CD4-positive, alpha-beta memory T cell (primary cell): ENCODE results near the gene BPIFA2. TPM values are rescaled to one million over a fixed set of nuclear protein-coding genes. Genes with fewer than 3 reads are reported as not detected.

Experiments
- CTCF ChIA-PET: fragments of 350-600 bp; sonication (Branson Sonifier 250); formaldehyde crosslinking; loops from one replicate; lab custom pipeline; 2021; ENCODE audit warnings: inconsistent platforms; ENCODE audit not compliant: partially characterized antibody; lab: Charles Lee
- POLR2A ChIA-PET: fragments of 350-600 bp; sonication (Branson Sonifier 250); formaldehyde crosslinking; loops from one replicate; lab custom pipeline; 2021; ENCODE audit not compliant: partially characterized antibody; lab: Charles Lee
- DNase-seq, 5 donors: peaks; one replicate each; pipeline versions ENCODE4 v3.0.0 to v3.0.0-alpha.2; 2020 to 2022; ENCODE audit warnings: mixed read lengths in 1 of 5
- H3K27ac ChIP-seq: one replicate; pipeline ENCODE4 v1.7.0; 2013; ENCODE audit warnings: low read depth, low read length
- H3K27me3 ChIP-seq: 2 replicates; pipeline ENCODE4 v1.7.0; 2013; ENCODE audit warnings: mild to moderate bottlenecking, low read length, moderate library complexity; ENCODE audit not compliant: insufficient read depth
- H3K36me3 ChIP-seq: 2 replicates; pipeline ENCODE4 v1.7.0; 2013; ENCODE audit warnings: mild to moderate bottlenecking, low read length, moderate library complexity; ENCODE audit not compliant: insufficient read depth
- H3K4me1 ChIP-seq: 2 replicates; pipeline ENCODE4 v1.7.0; 2013; ENCODE audit warnings: mild to moderate bottlenecking, low read length, moderate library complexity; ENCODE audit not compliant: insufficient read depth
- H3K4me3 ChIP-seq, 2 donors: one replicate each; pipeline ENCODE4 v1.7.0; 2013; ENCODE audit warnings: low read length in 2 of 2, mild to moderate bottlenecking in 1 of 2
- H3K9me3 ChIP-seq, 2 donors: one replicate each; pipeline ENCODE4 v1.7.0; 2013; ENCODE audit warnings: low read length in 2 of 2, control low read depth in 1 of 2; ENCODE audit not compliant: control insufficient read depth in 1 of 2
- H3K27ac Mint-ChIP-seq, 7 donors: one replicate each; pipeline ENCODE4 v1.8.0; 2020 to 2021; ENCODE audit warnings: mixed read lengths in 7 of 7, mild to moderate bottlenecking in 6 of 7, inconsistent platforms in 3 of 7, moderate library complexity in 3 of 7
- H3K27me3 Mint-ChIP-seq, 2 donors: one replicate each; pipeline ENCODE4 v1.8.0; 2020 to 2021; ENCODE audit warnings: mixed read lengths in 2 of 2
- H3K36me3 Mint-ChIP-seq, 2 donors: one replicate each; pipeline ENCODE4 v1.8.0; 2020 to 2021; ENCODE audit warnings: mixed read lengths in 2 of 2, inconsistent platforms in 1 of 2, mild to moderate bottlenecking in 1 of 2
- H3K4me1 Mint-ChIP-seq, 4 donors: one replicate each; pipeline ENCODE4 v1.8.0; 2020 to 2021; ENCODE audit warnings: mixed read lengths in 4 of 4, mild to moderate bottlenecking in 1 of 4
- H3K4me3 Mint-ChIP-seq, 8 donors: one replicate each; pipeline ENCODE4 v1.8.0; 2020 to 2021; ENCODE audit warnings: mixed read lengths in 8 of 8, mild to moderate bottlenecking in 7 of 8, moderate library complexity in 6 of 8, inconsistent platforms in 3 of 8
- H3K9me3 Mint-ChIP-seq, 8 donors: one replicate each; pipeline ENCODE4 v1.8.0; 2020 to 2021; ENCODE audit warnings: mixed read lengths in 8 of 8, mild to moderate bottlenecking in 5 of 8, inconsistent platforms in 3 of 8, moderate library complexity in 1 of 8
- intact Hi-C: fragments of 100-400 bp; cut with micrococcal nuclease; formaldehyde crosslinking; loops from one replicate; pipeline ENCODE4 v1.15.1; 2023
- polyA plus RNA-seq, 2 donors: library from polyadenylated mRNA; unstranded; fragments of 300-500 nt; fragmentation: Illumina TruSeq; gene quantifications; one replicate each; pipeline ENCODE4 v1.2.3, GENCODE V29; 2021
- total RNA-seq, 2 experiments: library from RNA; stranded (reverse); gene quantifications; one replicate each; pipeline ENCODE4 v1.2.3, GENCODE V29; 2021

Gene BPIFA2
- total and polyA plus RNA-seq, 4 experiments from 2014 or later: not detected

- DNase-seq: no peak
- no peak overlapping the region for H3K27ac ChIP-seq
- CTCF ChIA-PET: no interaction called here
- no peak overlapping the region for H3K4me3 Mint-ChIP-seq
- POLR2A ChIA-PET: no interaction called here
- no peaks in the 10 kb centered on the region for H3K36me3 Mint-ChIP-seq
- H3K4me3 ChIP-seq: no peak overlapping the region
- intact Hi-C loops: no loop called here
- H3K4me1 Mint-ChIP-seq: no peaks in the 10 kb centered on the region
- peaks cover 0 to 3% (median 0%) of the 10 kb centered on the region in 8 donors for H3K9me3 Mint-ChIP-seq
- no peaks in the 10 kb centered on the region for H3K27me3 ChIP-seq
- H3K36me3 ChIP-seq: no peaks in the 10 kb centered on the region
- no peaks in the 10 kb centered on the region for H3K4me1 ChIP-seq
- H3K9me3 ChIP-seq: no peaks in the 10 kb centered on the region
- peaks cover 20 to 22% of the 10 kb centered on the region in 2 donors for H3K27me3 Mint-ChIP-seq
- no peak overlapping the region for H3K27ac Mint-ChIP-seq
Observed at GRCh38 chr20:33224399-33224798, 56.4 kb downstream of the BPIFA2 start.

- H3K4me1 Mint-ChIP-seq: no peaks in the 10 kb centered on the region
- Histone ChIP-seq H3K36me3 (no peaks in the 10 kb centered on the region), H3K27me3 (no peaks in the 10 kb centered on the region), H3K27ac (no peak overlapping the region), H3K4me1 (no peaks in the 10 kb centered on the region), H3K9me3 (no peaks in the 10 kb centered on the region), H3K4me3 (no peak overlapping the region)
- ChIA-PET POLR2A (no interaction called here), CTCF (no interaction called here)
- no peak overlapping the region for H3K4me3 Mint-ChIP-seq
- DNase-seq: no peak
- peaks cover 14 to 30% of the 10 kb centered on the region in 2 donors for H3K27me3 Mint-ChIP-seq
- no peaks in the 10 kb centered on the region for H3K36me3 Mint-ChIP-seq
- H3K27ac Mint-ChIP-seq: no peak overlapping the region
- intact Hi-C loops: no loop called here
- peaks cover 0 to 2% (median 0%) of the 10 kb centered on the region in 8 donors for H3K9me3 Mint-ChIP-seq
Observed at GRCh38 chr20:33229843-33230242, 61.9 kb downstream of the BPIFA2 start.

Other genes with a start within 250 kb of the BPIFA2 start
- not detected for gene SUN5, start 163.7 kb upstream of the BPIFA2 start, total RNA-seq
- not detected for gene SUN5, start 163.7 kb upstream of the BPIFA2 start, polyA plus RNA-seq
- gene BPIFB2, start 160.5 kb upstream of the BPIFA2 start, total RNA-seq: not detected
- gene BPIFB2, start 160.5 kb upstream of the BPIFA2 start, polyA plus RNA-seq: not detected
- gene BPIFB6, start 136.5 kb upstream of the BPIFA2 start, total RNA-seq: not detected
- not detected for gene BPIFB6, start 136.5 kb upstream of the BPIFA2 start, polyA plus RNA-seq
- gene BPIFB3, start 114.3 kb upstream of the BPIFA2 start, total RNA-seq: not detected
- not detected for gene BPIFB3, start 114.3 kb upstream of the BPIFA2 start, polyA plus RNA-seq
- gene BPIFB4, start 88.5 kb upstream of the BPIFA2 start, total RNA-seq: not detected
- gene BPIFB4, start 88.5 kb upstream of the BPIFA2 start, polyA plus RNA-seq: not detected
- gene BPIFA3, start 49.2 kb downstream of the BPIFA2 start, total RNA-seq: not detected
- not detected for gene BPIFA3, start 49.2 kb downstream of the BPIFA2 start, polyA plus RNA-seq
- gene BPIFA1, start 67.8 kb downstream of the BPIFA2 start, total RNA-seq: not detected
- gene BPIFA1, start 67.8 kb downstream of the BPIFA2 start, polyA plus RNA-seq: not detected
- not detected for gene BPIFB1, start 115.1 kb downstream of the BPIFA2 start, total RNA-seq
- not detected for gene BPIFB1, start 115.1 kb downstream of the BPIFA2 start, polyA plus RNA-seq
- 10 to 100 TPM; 50.9 to 51.8 TPM for gene CDK5RAP1, start 233.4 kb downstream of the BPIFA2 start, total RNA-seq
- 10 to 100 TPM; 39.8 to 41.8 TPM for gene CDK5RAP1, start 233.4 kb downstream of the BPIFA2 start, polyA plus RNA-seq